Activated T-cell treated with anti-CD3 and anti-CD28 coated beads, Interleukin-2, amount 50 U/mL, for 4 hours (primary cell): ENCODE measurements around the gene STRA8. TPM values are rescaled to one million over a fixed set of nuclear protein-coding genes. Genes with fewer than 3 reads are reported as not detected.
A peak's percentile ranks its signal among the peaks of the same experiment; 100 is the strongest.

Experiments
- ATAC-seq, 2 donors: fragments of 200-7000 bp; cut with Tn5 transposase; one replicate each; pipeline ENCODE4 v1.10.0; 2021
- DNase-seq: peaks from one replicate; pipeline ENCODE4 v3.0.0-alpha.2; 2020
- H3K27me3 Mint-ChIP-seq: one replicate; pipeline ENCODE4 v1.8.0; 2021; ENCODE audit warnings: low read depth, mixed read lengths
- H3K36me3 Mint-ChIP-seq: one replicate; pipeline ENCODE4 v1.8.0; 2022; ENCODE audit warnings: mixed read lengths; ENCODE audit not compliant: insufficient read depth
- H3K4me1 Mint-ChIP-seq: one replicate; pipeline ENCODE4 v1.8.0; 2021; ENCODE audit warnings: low read depth, mixed read lengths
- H3K4me3 Mint-ChIP-seq: one replicate; pipeline ENCODE4 v1.8.0; 2021; ENCODE audit warnings: mild to moderate bottlenecking, moderate library complexity, mixed read lengths
- H3K9me3 Mint-ChIP-seq: one replicate; pipeline ENCODE4 v1.8.0; 2021; ENCODE audit warnings: mixed read lengths
- total RNA-seq, 3 donors: library from RNA; stranded (reverse); gene quantifications; one replicate each; pipeline ENCODE4 v1.2.1, GENCODE V29; 2021

Gene STRA8
- total RNA-seq, 3 donors from 2014 or later, result not detected

DNA sequence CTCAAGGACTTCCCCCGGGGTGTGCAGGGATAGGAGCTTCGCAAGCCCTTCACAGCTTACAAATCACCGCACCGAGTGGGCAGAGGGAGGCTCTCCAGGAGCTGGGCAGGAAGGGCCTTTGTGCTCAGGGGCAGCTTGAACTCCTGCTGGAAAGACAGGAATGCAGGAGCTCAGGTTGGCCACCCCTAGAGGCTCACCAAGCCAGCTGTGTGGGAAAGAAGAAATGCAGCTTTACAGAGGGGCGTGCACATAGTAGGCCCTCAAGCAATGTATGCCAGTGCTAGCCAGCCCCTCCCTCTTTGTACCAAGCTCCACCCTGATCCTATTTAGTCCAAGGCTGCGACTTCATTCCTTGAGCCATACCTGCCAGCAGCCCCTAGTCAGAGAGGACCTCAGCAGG, 26.1 kb downstream of the STRA8 start:
- Mint-ChIP-seq H3K36me3 (no peaks in the 10 kb centered on the region), H3K9me3 (no peaks in the 10 kb centered on the region), H3K4me1 (no peaks in the 10 kb centered on the region), H3K27me3 (peaks cover 2% of the 10 kb centered on the region), H3K4me3 (no peak overlapping the region)
- DNase-seq, result no peak
- no peak for ATAC-seq

DNA sequence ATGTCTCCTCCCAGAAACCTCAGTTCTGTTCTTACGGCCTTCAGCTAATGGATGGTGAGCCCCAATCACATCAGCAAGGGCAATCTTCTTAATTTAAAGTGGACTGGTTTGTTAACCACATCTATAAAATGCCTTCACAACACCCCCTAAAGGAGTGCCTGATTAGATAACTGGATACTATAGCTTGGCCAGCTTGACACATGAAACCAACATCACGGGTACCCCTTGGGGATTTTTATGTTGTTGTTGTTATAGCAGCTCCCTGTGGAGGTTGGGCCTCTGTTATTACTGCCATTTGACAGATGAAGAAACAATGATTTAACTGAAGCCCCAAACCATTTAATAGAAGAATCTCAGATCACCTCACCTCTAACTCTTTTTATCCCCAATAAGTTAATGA, 26.8 kb downstream of the STRA8 start:
- no peak for ATAC-seq
- Mint-ChIP-seq H3K4me3 (no peak overlapping the region), H3K36me3 (no peaks in the 10 kb centered on the region), H3K4me1 (no peaks in the 10 kb centered on the region), H3K27me3 (peaks cover 2% of the 10 kb centered on the region), H3K9me3 (peaks cover 4% of the 10 kb centered on the region)
- DNase-seq, result no peak

DNA sequence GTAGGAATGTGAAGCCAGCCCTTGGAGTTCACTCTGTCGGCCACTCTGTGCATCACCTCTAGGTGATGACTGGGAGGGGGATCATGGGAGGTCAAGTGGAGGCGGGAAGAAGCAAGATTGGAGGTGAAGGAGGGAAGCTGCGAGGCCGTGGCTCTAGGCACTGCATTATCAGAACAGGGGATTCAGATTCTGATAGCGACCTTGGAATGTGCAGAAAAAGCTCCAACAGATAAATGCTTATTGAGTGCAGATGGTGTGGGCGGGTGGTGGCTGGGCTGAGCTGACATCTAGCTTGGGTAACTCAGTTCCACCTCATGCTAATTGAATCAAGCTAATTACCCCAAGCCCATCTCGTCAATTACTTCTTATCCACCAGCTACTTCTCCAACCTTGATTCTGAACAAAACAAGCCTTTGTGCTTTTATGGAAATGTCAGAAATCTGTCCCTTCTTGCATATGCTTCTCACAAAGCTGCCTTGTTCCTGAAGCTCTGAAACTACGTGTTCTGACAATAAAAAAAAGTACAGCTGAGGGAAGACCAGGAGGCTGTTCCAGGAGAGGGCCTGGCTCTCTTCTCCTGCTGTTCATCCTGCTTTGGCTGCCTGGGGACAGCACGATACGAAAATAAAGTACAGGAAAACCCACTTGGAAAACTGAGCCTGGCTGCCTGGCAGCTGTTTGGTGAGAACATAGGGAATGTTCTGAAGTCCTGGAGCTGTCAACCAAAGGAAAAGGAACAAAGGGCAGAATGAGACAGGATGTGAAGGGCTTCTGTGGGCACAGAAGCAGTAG, 27.5 kb downstream of the STRA8 start:
- ATAC-seq (no peak), DNase-seq (no peak)
- H3K27me3 Mint-ChIP-seq, result peaks cover 2% of the 10 kb centered on the region
- peaks cover 8% of the 10 kb centered on the region for H3K9me3 Mint-ChIP-seq
- no peak overlapping the region for H3K4me3 Mint-ChIP-seq
- no peaks in the 10 kb centered on the region for H3K4me1 Mint-ChIP-seq
- H3K36me3 Mint-ChIP-seq, result no peaks in the 10 kb centered on the region

GRCh38 chr7:135262623-135263320, 29.1 kb downstream of the STRA8 start:
- DNase-seq, result no peak
- no peak for ATAC-seq
- Mint-ChIP-seq H3K4me1 (no peaks in the 10 kb centered on the region), H3K36me3 (no peaks in the 10 kb centered on the region), H3K9me3 (peaks cover 8% of the 10 kb centered on the region), H3K4me3 (no peak overlapping the region), H3K27me3 (peaks cover under 1% of the 10 kb centered on the region)

GRCh38 chr7:135263321-135263970, 29.8 kb downstream of the STRA8 start:
- Mint-ChIP-seq H3K9me3 (peaks cover 8% of the 10 kb centered on the region), H3K4me1 (no peaks in the 10 kb centered on the region), H3K4me3 (no peak overlapping the region), H3K36me3 (no peaks in the 10 kb centered on the region), H3K27me3 (peaks cover 7% of the 10 kb centered on the region)
- ATAC-seq (no peak), DNase-seq (no peak)

- H3K9me3 Mint-ChIP-seq, result peaks cover 8% of the 10 kb centered on the region
- ATAC-seq, result no peak
- H3K36me3 Mint-ChIP-seq, result no peaks in the 10 kb centered on the region
- no peak overlapping the region for H3K4me3 Mint-ChIP-seq
- H3K4me1 Mint-ChIP-seq, result no peaks in the 10 kb centered on the region
- H3K27me3 Mint-ChIP-seq, result peaks cover 11% of the 10 kb centered on the region
- DNase-seq, result no peak
Observed at GRCh38 chr7:135265637-135266036, 32.0 kb downstream of the STRA8 start.

DNA sequence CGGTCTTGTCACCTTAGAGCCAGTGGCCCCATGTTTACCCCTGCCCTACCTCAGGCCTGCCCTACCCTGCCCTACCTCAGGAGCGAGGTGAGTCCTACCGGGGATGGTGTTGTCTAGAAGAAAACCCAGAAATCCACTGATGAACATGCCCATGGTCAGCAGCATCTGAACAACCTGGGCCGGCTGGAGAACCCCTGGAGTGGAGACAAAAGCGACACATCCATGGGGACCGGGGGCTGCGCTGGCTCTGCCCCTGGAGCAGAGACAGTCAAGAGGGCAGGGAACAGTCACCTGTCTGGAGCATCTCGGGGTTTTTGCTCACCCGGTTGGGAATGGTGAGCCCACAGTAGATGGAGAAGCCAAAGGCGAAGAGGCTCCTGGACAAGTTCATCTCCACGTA, 36.3 kb downstream of the STRA8 start:
- Mint-ChIP-seq H3K27me3 (peaks cover 11% of the 10 kb centered on the region), H3K9me3 (peaks cover 7% of the 10 kb centered on the region), H3K4me3 (no peak overlapping the region), H3K36me3 (no peaks in the 10 kb centered on the region), H3K4me1 (peaks cover 2% of the 10 kb centered on the region)
- no peak for ATAC-seq
- no peak for DNase-seq

DNA sequence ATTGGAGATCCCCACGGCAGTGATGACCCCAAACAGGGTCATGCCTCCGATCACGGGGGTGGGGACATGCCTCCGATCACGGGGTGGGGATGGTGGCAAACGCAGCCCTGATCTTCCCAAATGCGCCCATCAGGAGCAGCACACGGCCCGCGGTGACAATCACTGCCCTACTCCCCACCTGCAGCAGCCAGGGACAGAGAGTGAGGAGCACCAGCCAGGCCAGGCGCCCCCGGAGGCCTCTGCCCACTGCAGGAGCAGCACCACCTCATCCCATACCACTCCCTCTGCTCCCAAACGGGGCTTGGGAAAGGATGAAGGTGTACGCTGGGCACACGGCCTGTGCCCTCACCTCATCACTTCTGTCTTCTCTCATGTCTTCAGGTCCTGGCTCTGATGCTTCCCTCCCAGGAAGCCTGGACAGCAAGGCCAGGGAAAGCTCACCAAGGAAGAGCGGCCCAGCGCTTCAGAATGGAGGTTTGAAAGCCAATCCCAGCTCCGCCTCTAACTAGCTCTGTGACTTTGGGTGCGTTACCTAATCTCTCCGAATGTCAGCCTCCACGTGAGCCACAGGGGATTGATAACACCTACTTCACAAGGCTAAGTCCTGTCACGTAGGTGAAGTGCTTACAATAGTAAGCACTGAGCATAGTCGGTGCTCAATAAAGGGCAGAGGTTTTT, 37.1 kb downstream of the STRA8 start:
- no peak overlapping the region for H3K4me3 Mint-ChIP-seq
- peaks cover 11% of the 10 kb centered on the region for H3K27me3 Mint-ChIP-seq
- no peak for DNase-seq
- H3K36me3 Mint-ChIP-seq, result no peaks in the 10 kb centered on the region
- H3K9me3 Mint-ChIP-seq, result peaks cover 2% of the 10 kb centered on the region
- H3K4me1 Mint-ChIP-seq, result peaks cover 2% of the 10 kb centered on the region
- no peak for ATAC-seq

- no peaks in the 10 kb centered on the region for H3K9me3 Mint-ChIP-seq
- H3K36me3 Mint-ChIP-seq, result no peaks in the 10 kb centered on the region
- DNase-seq (no peak), ATAC-seq (no peak)
- peaks cover 2% of the 10 kb centered on the region for H3K4me1 Mint-ChIP-seq
- H3K4me3 Mint-ChIP-seq, result no peak overlapping the region
- H3K27me3 Mint-ChIP-seq, result peaks cover 11% of the 10 kb centered on the region
Observed at GRCh38 chr7:135271255-135271615, 37.6 kb downstream of the STRA8 start.

DNA sequence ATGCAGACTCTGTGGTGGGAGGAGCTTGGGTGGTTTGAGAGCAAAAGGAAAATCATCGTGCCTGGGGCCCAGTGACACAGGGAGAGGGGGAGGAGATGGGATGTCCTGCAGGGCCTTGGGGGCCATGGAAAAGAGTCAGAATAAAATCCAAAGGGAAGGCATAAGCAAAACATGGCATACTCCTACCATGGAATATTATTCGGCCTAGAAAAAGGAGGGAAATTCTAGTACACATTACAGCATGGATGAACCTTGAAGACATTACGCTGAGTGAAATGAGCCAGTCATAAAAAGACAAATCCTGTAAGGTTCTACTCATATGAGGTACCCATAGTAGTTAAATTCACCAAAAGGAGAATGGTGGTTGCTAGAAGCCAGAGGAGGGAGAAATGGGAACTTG, 38.7 kb downstream of the STRA8 start:
- Mint-ChIP-seq H3K36me3 (no peaks in the 10 kb centered on the region), H3K4me3 (no peak overlapping the region)

GRCh38 chr7:135273581-135273980, 39.9 kb downstream of the STRA8 start:
- Mint-ChIP-seq H3K4me3 (no peak overlapping the region), H3K9me3 (no peaks in the 10 kb centered on the region), H3K4me1 (peaks cover 2% of the 10 kb centered on the region), H3K36me3 (no peaks in the 10 kb centered on the region), H3K27me3 (peaks cover 3% of the 10 kb centered on the region)
- ATAC-seq (no peak), DNase-seq (no peak)

More for the DNA sequence above, 38.7 kb downstream of the STRA8 start:
- ATAC-seq (no peak), DNase-seq (no peak)
- peaks cover 2% of the 10 kb centered on the region for H3K4me1 Mint-ChIP-seq
- H3K27me3 Mint-ChIP-seq, result peaks cover 11% of the 10 kb centered on the region
- H3K9me3 Mint-ChIP-seq, result no peaks in the 10 kb centered on the region

DNA sequence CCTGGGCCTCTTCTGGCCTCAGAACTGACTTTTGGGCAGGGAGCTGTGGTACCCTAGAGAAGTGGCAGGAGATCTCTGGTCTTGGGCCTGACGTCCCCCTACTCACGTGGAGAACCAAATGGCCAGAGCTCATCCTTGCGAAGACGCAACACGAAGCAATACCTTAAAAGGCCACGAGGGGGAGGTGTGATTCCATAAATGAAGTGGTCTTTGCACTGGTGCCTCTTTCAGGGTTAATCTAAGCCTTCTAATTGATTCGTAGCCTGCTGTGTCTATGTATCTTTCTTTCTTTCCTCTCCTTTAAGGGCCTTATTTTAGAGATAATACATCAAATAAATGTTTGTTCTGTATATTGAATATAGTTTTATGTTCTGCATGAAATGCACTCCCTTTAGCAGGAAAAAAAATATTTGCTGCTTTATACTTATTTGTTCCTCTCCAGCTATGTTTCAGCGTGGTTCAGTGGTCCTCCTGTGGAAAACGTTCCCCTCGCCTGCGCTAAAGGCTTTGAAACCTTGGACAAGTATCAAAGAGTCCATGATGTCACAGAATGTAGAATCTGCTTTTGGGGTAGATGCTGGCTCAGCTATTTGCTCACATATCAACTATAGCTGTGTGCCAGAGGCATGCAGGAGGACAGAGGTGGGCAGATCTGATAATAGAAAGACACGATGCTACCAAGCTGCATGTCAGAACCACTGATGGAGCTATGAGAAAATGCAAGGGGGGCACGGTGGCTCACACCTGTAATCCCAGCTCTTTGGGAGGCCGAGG, 41.0 kb downstream of the STRA8 start:
- peaks cover 3% of the 10 kb centered on the region for H3K9me3 Mint-ChIP-seq
- peak; percentile 80 to 86 for ATAC-seq
- no peak overlapping the region for H3K4me3 Mint-ChIP-seq
- H3K36me3 Mint-ChIP-seq, result no peaks in the 10 kb centered on the region
- H3K27me3 Mint-ChIP-seq, result no peaks in the 10 kb centered on the region
- peaks cover 2% of the 10 kb centered on the region for H3K4me1 Mint-ChIP-seq
- peak; percentile 68 for DNase-seq

GRCh38 chr7:135275971-135276580, 42.4 kb downstream of the STRA8 start:
- Mint-ChIP-seq H3K36me3 (no peaks in the 10 kb centered on the region), H3K27me3 (peaks cover 4% of the 10 kb centered on the region), H3K4me1 (peaks cover 2% of the 10 kb centered on the region), H3K9me3 (peaks cover 3% of the 10 kb centered on the region), H3K4me3 (no peak overlapping the region)
- DNase-seq (no peak), ATAC-seq (no peak)
